ENCODE measurements around the gene KCNK3. TPM values are rescaled to one million over a fixed set of nuclear protein-coding genes. Genes with fewer than 3 reads are reported as not detected.
"Not testable (repeated sequence)": the region's sequence is repeated elsewhere in the genome, so short reads cannot be mapped to it uniquely, and the experiment has no call there.

KCNK3 gene
- total RNA-seq, 1 experiment from 2014 or later = not detected

DNA sequence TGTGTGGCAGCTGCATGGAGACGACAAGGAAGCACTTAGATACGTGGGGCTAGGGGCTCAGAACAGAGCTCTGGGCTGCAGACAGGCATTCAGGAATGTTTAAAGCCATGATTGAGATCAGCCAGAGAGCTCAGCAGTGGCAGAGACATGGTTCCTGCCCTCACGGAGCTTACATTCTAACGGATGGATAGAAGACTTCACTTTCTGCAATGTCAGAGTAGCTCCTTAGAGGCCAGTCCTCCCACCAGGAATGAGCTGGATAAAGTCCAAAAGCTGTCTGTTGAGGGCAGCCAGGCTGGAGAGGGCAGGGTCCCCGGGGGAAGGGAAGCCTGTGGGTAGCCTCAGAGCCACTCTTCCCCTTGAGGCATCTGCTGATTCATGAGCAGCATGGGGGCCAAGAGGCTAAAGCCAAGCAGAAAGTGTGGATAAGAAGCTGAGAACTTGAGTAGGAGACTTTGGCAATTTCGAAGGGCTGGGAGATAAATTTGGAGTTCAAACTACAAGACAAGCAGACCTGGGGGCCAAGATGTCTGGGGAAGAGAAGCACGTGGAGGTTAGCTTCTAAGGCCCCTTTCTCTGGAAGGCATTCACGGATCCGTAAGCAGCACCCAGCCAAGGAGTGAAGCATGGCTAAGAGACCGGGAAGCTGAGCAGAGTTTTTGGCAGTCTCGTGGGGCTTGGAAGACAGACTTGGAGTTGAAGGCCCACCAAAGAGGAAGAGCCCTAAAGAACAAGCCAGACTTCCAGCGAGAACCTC is 41.6 kb upstream of the KCNK3 start:
- no peak overlapping the region for H2AFZ ChIP-seq (ENCODE audit: low read length)
- no peaks in the 10 kb centered on the region for H3K79me2 ChIP-seq (ENCODE audit: low read length)
- no peak overlapping the region for H3K27ac ChIP-seq (ENCODE audit: low read length)
- H3K9me2 ChIP-seq (replicated peaks; ENCODE audit: insufficient read depth, low read length) = no peaks in the 10 kb centered on the region
- H3K9ac ChIP-seq (ENCODE audit: low read length) = no peak overlapping the region
- H3K4me2 ChIP-seq (ENCODE audit: low read depth, low read length, poor library complexity, severe bottlenecking) = no peak overlapping the region
- no peak for DNase-seq
- H3K27me3 ChIP-seq (ENCODE audit: low read length) = no peaks in the 10 kb centered on the region
- no peaks in the 10 kb centered on the region for H3K4me1 ChIP-seq (ENCODE audit: low read length)
- no peaks in the 10 kb centered on the region for H4K20me1 ChIP-seq (ENCODE audit: insufficient read depth, low read depth, low read length)
- no peak overlapping the region for H3K4me3 ChIP-seq (ENCODE audit: low read length)
- no peaks in the 10 kb centered on the region for H3K36me3 ChIP-seq (ENCODE audit: insufficient read depth, low read length)
- H3K9me3 ChIP-seq (ENCODE audit: low read length) = no peaks in the 10 kb centered on the region

DNA sequence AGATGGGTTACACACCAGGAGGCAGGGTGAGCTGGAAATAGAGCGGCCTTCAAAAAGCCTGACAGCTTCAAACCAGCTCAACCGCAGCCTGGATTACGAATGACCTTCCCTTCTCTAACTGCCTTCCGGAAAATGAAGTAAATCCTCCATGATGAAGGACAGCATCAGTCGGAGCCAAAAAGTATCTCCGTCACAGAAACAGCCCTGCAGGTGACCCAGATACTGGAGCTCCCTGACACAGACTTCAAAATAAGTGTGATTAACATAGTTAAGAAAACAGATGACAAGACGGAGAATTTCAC is 41.1 kb upstream of the KCNK3 start:
- H4K20me1 ChIP-seq (ENCODE audit: insufficient read depth, low read depth, low read length) = no peaks in the 10 kb centered on the region
- DNase-seq = no peak
- H3K4me3 ChIP-seq (ENCODE audit: low read length) = no peak overlapping the region
- no peak overlapping the region for H2AFZ ChIP-seq (ENCODE audit: low read length)
- no peaks in the 10 kb centered on the region for H3K4me1 ChIP-seq (ENCODE audit: low read length)
- no peak overlapping the region for H3K4me2 ChIP-seq (ENCODE audit: low read depth, low read length, poor library complexity, severe bottlenecking)
- H3K9ac ChIP-seq (ENCODE audit: low read length) = no peak overlapping the region
- H3K27ac ChIP-seq (ENCODE audit: low read length) = no peak overlapping the region
- no peaks in the 10 kb centered on the region for H3K36me3 ChIP-seq (ENCODE audit: insufficient read depth, low read length)
- no peaks in the 10 kb centered on the region for H3K79me2 ChIP-seq (ENCODE audit: low read length)
- no peaks in the 10 kb centered on the region for H3K9me2 ChIP-seq (replicated peaks; ENCODE audit: insufficient read depth, low read length)
- H3K27me3 ChIP-seq (ENCODE audit: low read length) = no peaks in the 10 kb centered on the region
- no peaks in the 10 kb centered on the region for H3K9me3 ChIP-seq (ENCODE audit: low read length)

DNA sequence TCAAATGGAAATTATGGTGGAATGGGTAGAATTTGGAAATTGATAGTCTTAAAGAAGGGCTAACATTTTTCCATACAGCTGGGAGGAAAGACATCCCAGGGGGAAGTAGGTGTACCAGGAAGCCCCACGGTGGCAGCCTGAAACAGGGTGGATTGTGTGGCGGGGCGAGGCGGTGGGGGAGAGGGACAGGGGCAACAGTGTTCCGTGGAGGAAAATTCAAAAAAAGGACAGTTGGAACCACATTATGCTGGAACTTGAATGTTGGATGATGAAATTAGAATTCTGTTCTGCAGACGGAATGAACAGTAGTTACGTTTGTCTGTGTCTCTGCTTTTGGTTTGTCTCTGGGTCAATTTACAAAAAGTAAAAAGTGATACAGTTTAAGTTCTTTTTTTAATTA is 40.7 kb upstream of the KCNK3 start:
- Histone ChIP-seq H3K79me2 (ENCODE audit: low read length) (no peaks in the 10 kb centered on the region), H3K27me3 (ENCODE audit: low read length) (no peaks in the 10 kb centered on the region), H3K4me2 (ENCODE audit: low read depth, low read length, poor library complexity, severe bottlenecking) (no peak overlapping the region), H4K20me1 (ENCODE audit: insufficient read depth, low read depth, low read length) (no peaks in the 10 kb centered on the region), H3K36me3 (ENCODE audit: insufficient read depth, low read length) (no peaks in the 10 kb centered on the region), H3K27ac (ENCODE audit: low read length) (no peak overlapping the region), H3K9me3 (ENCODE audit: low read length) (no peaks in the 10 kb centered on the region), H3K4me3 (ENCODE audit: low read length) (no peak overlapping the region), H2AFZ (ENCODE audit: low read length) (no peak overlapping the region), H3K9me2 (replicated peaks; ENCODE audit: insufficient read depth, low read length) (no peaks in the 10 kb centered on the region), H3K4me1 (ENCODE audit: low read length) (no peaks in the 10 kb centered on the region), H3K9ac (ENCODE audit: low read length) (no peak overlapping the region)
- DNase-seq = no peak

DNA sequence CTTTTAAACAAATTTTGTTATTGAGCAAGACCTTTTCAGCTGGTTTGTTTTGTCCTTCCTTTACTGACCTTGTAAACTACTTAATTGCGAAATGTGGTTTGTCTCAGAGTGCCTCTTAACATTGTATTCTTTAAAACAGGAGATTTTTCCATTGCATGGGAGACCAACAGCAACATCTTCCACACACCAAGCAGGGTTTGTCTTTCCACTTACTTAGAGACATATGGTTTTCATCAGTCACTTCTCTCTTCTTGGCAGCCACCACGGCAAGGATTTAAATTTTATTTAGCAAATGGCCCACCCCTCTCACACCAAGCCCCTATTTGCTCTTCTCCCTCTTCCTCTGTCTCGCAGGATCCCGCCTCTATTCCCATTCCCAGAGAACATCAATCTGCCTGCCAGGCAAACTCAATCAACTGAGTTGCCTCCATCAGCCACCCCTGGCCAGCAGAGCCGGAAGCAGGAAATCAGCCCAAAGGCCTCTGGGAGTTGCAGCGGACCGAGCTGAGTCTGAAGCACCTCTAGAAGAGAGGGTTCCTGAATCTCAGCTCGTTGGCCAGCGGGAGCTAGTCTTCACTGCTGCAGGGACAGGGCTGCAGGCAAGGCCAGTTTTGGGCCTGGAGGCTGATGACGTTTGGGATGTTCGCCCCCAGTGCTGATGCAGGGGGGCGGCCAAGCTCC is 40.0 kb upstream of the KCNK3 start:
- H3K4me2 ChIP-seq (ENCODE audit: low read depth, low read length, poor library complexity, severe bottlenecking) = no peak overlapping the region
- H3K27ac ChIP-seq (ENCODE audit: low read length) = no peak overlapping the region
- H3K9ac ChIP-seq (ENCODE audit: low read length) = no peak overlapping the region
- DNase-seq = no peak
- no peaks in the 10 kb centered on the region for H3K4me1 ChIP-seq (ENCODE audit: low read length)
- H3K27me3 ChIP-seq (ENCODE audit: low read length) = no peaks in the 10 kb centered on the region
- no peak overlapping the region for H2AFZ ChIP-seq (ENCODE audit: low read length)
- no peaks in the 10 kb centered on the region for H3K9me2 ChIP-seq (replicated peaks; ENCODE audit: insufficient read depth, low read length)
- H3K36me3 ChIP-seq (ENCODE audit: insufficient read depth, low read length) = no peaks in the 10 kb centered on the region
- H3K9me3 ChIP-seq (ENCODE audit: low read length) = no peaks in the 10 kb centered on the region
- H4K20me1 ChIP-seq (ENCODE audit: insufficient read depth, low read depth, low read length) = no peaks in the 10 kb centered on the region
- H3K79me2 ChIP-seq (ENCODE audit: low read length) = no peaks in the 10 kb centered on the region
- no peak overlapping the region for H3K4me3 ChIP-seq (ENCODE audit: low read length)

- H3K4me1 ChIP-seq (ENCODE audit: low read length) = no peaks in the 10 kb centered on the region
- no peak overlapping the region for H3K9ac ChIP-seq (ENCODE audit: low read length)
- no peak overlapping the region for H2AFZ ChIP-seq (ENCODE audit: low read length)
- no peak overlapping the region for H3K4me2 ChIP-seq (ENCODE audit: low read depth, low read length, poor library complexity, severe bottlenecking)
- H3K27me3 ChIP-seq (ENCODE audit: low read length) = no peaks in the 10 kb centered on the region
- H3K36me3 ChIP-seq (ENCODE audit: insufficient read depth, low read length) = no peaks in the 10 kb centered on the region
- no peaks in the 10 kb centered on the region for H3K9me3 ChIP-seq (ENCODE audit: low read length)
- no peak for DNase-seq
- no peaks in the 10 kb centered on the region for H3K79me2 ChIP-seq (ENCODE audit: low read length)
- no peak overlapping the region for H3K27ac ChIP-seq (ENCODE audit: low read length)
- H3K9me2 ChIP-seq (replicated peaks; ENCODE audit: insufficient read depth, low read length) = no peaks in the 10 kb centered on the region
- no peak overlapping the region for H3K4me3 ChIP-seq (ENCODE audit: low read length)
- no peaks in the 10 kb centered on the region for H4K20me1 ChIP-seq (ENCODE audit: insufficient read depth, low read depth, low read length)
These were observed 39.1 kb upstream of the KCNK3 start for GRCh38 chr2:26653207-26654060.

- Histone ChIP-seq H3K36me3 (ENCODE audit: insufficient read depth, low read length) (no peaks in the 10 kb centered on the region), H3K4me1 (ENCODE audit: low read length) (no peaks in the 10 kb centered on the region), H3K4me2 (ENCODE audit: low read depth, low read length, poor library complexity, severe bottlenecking) (no peak overlapping the region), H4K20me1 (ENCODE audit: insufficient read depth, low read depth, low read length) (no peaks in the 10 kb centered on the region), H2AFZ (ENCODE audit: low read length) (no peak overlapping the region), H3K27ac (ENCODE audit: low read length) (no peak overlapping the region), H3K79me2 (ENCODE audit: low read length) (no peaks in the 10 kb centered on the region), H3K4me3 (ENCODE audit: low read length) (no peak overlapping the region), H3K9me2 (replicated peaks; ENCODE audit: insufficient read depth, low read length) (no peaks in the 10 kb centered on the region), H3K9ac (ENCODE audit: low read length) (no peak overlapping the region), H3K9me3 (ENCODE audit: low read length) (no peaks in the 10 kb centered on the region), H3K27me3 (ENCODE audit: low read length) (no peaks in the 10 kb centered on the region)
- no peak for DNase-seq
These were observed 38.5 kb upstream of the KCNK3 start for GRCh38 chr2:26654061-26654340.

- not testable (repeated sequence) for H3K4me3 ChIP-seq (ENCODE audit: low read length); H3K79me2 ChIP-seq (ENCODE audit: low read length); H2AFZ ChIP-seq (ENCODE audit: low read length); DNase-seq; H3K4me1 ChIP-seq (ENCODE audit: low read length); H4K20me1 ChIP-seq (ENCODE audit: insufficient read depth, low read depth, low read length); H3K27me3 ChIP-seq (ENCODE audit: low read length); H3K4me2 ChIP-seq (ENCODE audit: low read depth, low read length, poor library complexity, severe bottlenecking); H3K9ac ChIP-seq (ENCODE audit: low read length); H3K9me2 ChIP-seq (replicated peaks; ENCODE audit: insufficient read depth, low read length); H3K27ac ChIP-seq (ENCODE audit: low read length); H3K36me3 ChIP-seq (ENCODE audit: insufficient read depth, low read length); H3K9me3 ChIP-seq (ENCODE audit: low read length)
These were observed 37.4 kb upstream of the KCNK3 start for GRCh38 chr2:26655120-26655519.

- Histone ChIP-seq H3K27me3 (ENCODE audit: low read length) (no peaks in the 10 kb centered on the region), H3K9me2 (replicated peaks; ENCODE audit: insufficient read depth, low read length) (no peaks in the 10 kb centered on the region), H3K27ac (ENCODE audit: low read length) (no peak overlapping the region), H3K9ac (ENCODE audit: low read length) (no peak overlapping the region), H3K4me3 (ENCODE audit: low read length) (no peak overlapping the region), H3K4me1 (ENCODE audit: low read length) (no peaks in the 10 kb centered on the region), H2AFZ (ENCODE audit: low read length) (no peak overlapping the region), H3K4me2 (ENCODE audit: low read depth, low read length, poor library complexity, severe bottlenecking) (no peak overlapping the region), H3K36me3 (ENCODE audit: insufficient read depth, low read length) (no peaks in the 10 kb centered on the region), H3K9me3 (ENCODE audit: low read length) (peaks cover 9% of the 10 kb centered on the region; the same call in 1 of the 2 replicates), H3K79me2 (ENCODE audit: low read length) (no peaks in the 10 kb centered on the region), H4K20me1 (ENCODE audit: insufficient read depth, low read depth, low read length) (no peaks in the 10 kb centered on the region)
- DNase-seq = no peak
These were observed 36.8 kb upstream of the KCNK3 start for GRCh38 chr2:26655611-26656195.
